Fibroblast of lung (primary cell): ENCODE results near the gene CIAO2B. TPM values are rescaled to one million over a fixed set of nuclear protein-coding genes. Genes with fewer than 3 reads are reported as not detected.
"Not testable (repeated sequence)": the region's sequence is repeated elsewhere in the genome, so short reads cannot be mapped to it uniquely, and the experiment has no call there.

Experiments
- DNase-seq, 2 donors: peaks; one replicate each; pipeline versions ENCODE4 v3.0.0 to v3.0.0-alpha.2; 2010; ENCODE audit warnings: low read depth in 2 of 2
- H2AFZ ChIP-seq: 2 replicates; pipeline ENCODE4 v1.5.1; 2012; ENCODE audit warnings: low read length, control low read depth, inconsistent platforms
- H3K27ac ChIP-seq: 2 replicates; pipeline ENCODE4 v1.5.1; 2011; ENCODE audit warnings: low read length, control low read depth; ENCODE audit not compliant: insufficient read depth
- H3K27me3 ChIP-seq: 2 replicates; pipeline ENCODE4 v1.5.1; 2011; ENCODE audit warnings: mild to moderate bottlenecking, low read length; ENCODE audit not compliant: control insufficient read depth, insufficient read depth
- H3K36me3 ChIP-seq: 2 replicates; pipeline ENCODE4 v1.5.1; 2011; ENCODE audit warnings: low read length; ENCODE audit not compliant: control insufficient read depth, insufficient read depth
- H3K4me1 ChIP-seq: 2 replicates; pipeline ENCODE4 v1.5.1; 2011; ENCODE audit warnings: low read length; ENCODE audit not compliant: control insufficient read depth, insufficient read depth; ENCODE audit errors: extremely low read depth
- H3K4me2 ChIP-seq: 2 replicates; pipeline ENCODE4 v1.5.1; 2011; ENCODE audit warnings: low read length, control low read depth; ENCODE audit not compliant: insufficient read depth; ENCODE audit errors: extremely low read depth
- H3K4me3 ChIP-seq, 4 experiments: fragments of 200-600 bp in 1 of 4; sonication (generic) in 1 of 4; replicated peaks in 1 of 4; 2 replicates each; pipeline ENCODE4 v1.5.1; 2011 to 2016; ENCODE audit warnings: low read length in 4 of 4, low read depth in 3 of 4, mild to moderate bottlenecking in 3 of 4, control low read depth in 2 of 4, inconsistent platforms in 1 of 4, mixed read lengths in 1 of 4; ENCODE audit not compliant: insufficient read depth in 1 of 4; ENCODE audit errors: control extremely low read depth in 1 of 4
- H3K79me2 ChIP-seq: 2 replicates; pipeline ENCODE4 v1.5.1; 2012; ENCODE audit warnings: mild to moderate bottlenecking, low read length, inconsistent platforms; ENCODE audit not compliant: control insufficient read depth, insufficient read depth
- H3K9ac ChIP-seq: 2 replicates; pipeline ENCODE4 v1.5.1; 2011; ENCODE audit warnings: mild to moderate bottlenecking, low read length, control low read depth; ENCODE audit not compliant: insufficient read depth
- H3K9me3 ChIP-seq: 2 replicates; pipeline ENCODE4 v1.5.1; 2012; ENCODE audit warnings: low read depth, low read length; ENCODE audit not compliant: control insufficient read depth, insufficient read depth
- H4K20me1 ChIP-seq: 2 replicates; pipeline ENCODE4 v1.5.1; 2011; ENCODE audit warnings: low read length; ENCODE audit not compliant: control insufficient read depth, insufficient read depth; ENCODE audit errors: extremely low read depth
- EZH2 ChIP-seq: IDR thresholded peaks from 2 replicates; pipeline ENCODE4 v1.5.1; 2012; ENCODE audit warnings: low read length, control low read depth, mild to moderate bottlenecking; ENCODE audit errors: missing control alignments
- polyA plus RNA-seq, 2 donors: library from polyadenylated mRNA; depleted of rRNA in 1 of 2; stranded (reverse) in 1 of 2; unstranded in 1 of 2; fragments of >200 nt; gene quantifications; 2 replicates each; pipeline ENCODE4 v1.2.1, GENCODE V29; 2011 to 2012; ENCODE audit warnings: missing spikeins in 1 of 2
- total RNA-seq: library from RNA; depleted of rRNA; stranded (reverse); fragments of >200 nt; gene quantifications from 2 replicates; pipeline ENCODE4 v1.2.1, GENCODE V29; 2014
- TF ChIP-seq, protein P1 (sequence below), 2 donors: IDR thresholded peaks in 1 of 2; conservative IDR thresholded peaks in 1 of 2; 1 replicate in 1 of 2; 2 replicates in 1 of 2; pipeline ENCODE4 v1.5.1; 2011 to 2012; ENCODE audit warnings: low read length in 2 of 2, control low read depth in 1 of 2, inconsistent platforms in 1 of 2, low read depth in 1 of 2, mild to moderate bottlenecking in 1 of 2

CIAO2B gene
- total and polyA plus RNA-seq, 2 donors (not counting 1 experiment from before 2014, with no cell fraction given) = 115 to 217 TPM

DNA sequence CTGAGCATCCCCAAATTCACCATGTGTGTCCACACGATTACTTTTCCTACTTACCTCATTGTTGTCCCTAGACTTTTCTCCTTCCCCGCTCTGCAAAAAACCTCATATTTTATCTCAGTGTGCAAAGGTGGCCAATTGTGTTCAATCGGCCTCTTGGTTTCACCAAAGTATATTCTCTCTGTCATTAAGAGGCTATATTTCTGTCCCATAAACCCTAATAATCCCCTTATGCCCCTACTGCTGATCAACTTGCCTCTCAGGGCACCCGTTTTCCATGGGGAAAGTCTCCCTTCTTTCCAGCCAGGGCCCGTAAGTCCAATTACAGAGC is 12.7 kb upstream of the CIAO2B start:
- H3K4me1 ChIP-seq = no peaks in the 10 kb centered on the region
- TF ChIP-seq, protein P1, sequence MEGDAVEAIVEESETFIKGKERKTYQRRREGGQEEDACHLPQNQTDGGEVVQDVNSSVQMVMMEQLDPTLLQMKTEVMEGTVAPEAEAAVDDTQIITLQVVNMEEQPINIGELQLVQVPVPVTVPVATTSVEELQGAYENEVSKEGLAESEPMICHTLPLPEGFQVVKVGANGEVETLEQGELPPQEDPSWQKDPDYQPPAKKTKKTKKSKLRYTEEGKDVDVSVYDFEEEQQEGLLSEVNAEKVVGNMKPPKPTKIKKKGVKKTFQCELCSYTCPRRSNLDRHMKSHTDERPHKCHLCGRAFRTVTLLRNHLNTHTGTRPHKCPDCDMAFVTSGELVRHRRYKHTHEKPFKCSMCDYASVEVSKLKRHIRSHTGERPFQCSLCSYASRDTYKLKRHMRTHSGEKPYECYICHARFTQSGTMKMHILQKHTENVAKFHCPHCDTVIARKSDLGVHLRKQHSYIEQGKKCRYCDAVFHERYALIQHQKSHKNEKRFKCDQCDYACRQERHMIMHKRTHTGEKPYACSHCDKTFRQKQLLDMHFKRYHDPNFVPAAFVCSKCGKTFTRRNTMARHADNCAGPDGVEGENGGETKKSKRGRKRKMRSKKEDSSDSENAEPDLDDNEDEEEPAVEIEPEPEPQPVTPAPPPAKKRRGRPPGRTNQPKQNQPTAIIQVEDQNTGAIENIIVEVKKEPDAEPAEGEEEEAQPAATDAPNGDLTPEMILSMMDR (conservative IDR thresholded peaks at IDR 0.05 in 1 of 2, IDR thresholded peaks at IDR 0.05 in 1 of 2; ENCODE audit: low read depth in 1 of 2, low read length in 2 of 2) = no peak
- TF ChIP-seq EZH2 = no peak
- no peak overlapping the region for H2AFZ ChIP-seq
- no peak overlapping the region for H3K9ac ChIP-seq
- no peak for DNase-seq
- H3K4me3 ChIP-seq = no peak overlapping the region
- no peaks in the 10 kb centered on the region for H4K20me1 ChIP-seq
- no peaks in the 10 kb centered on the region for H3K79me2 ChIP-seq
- H3K36me3 ChIP-seq = peaks cover 13% of the 10 kb centered on the region
- H3K27ac ChIP-seq = no peak overlapping the region
- no peak overlapping the region for H3K4me2 ChIP-seq
- H3K9me3 ChIP-seq = no peaks in the 10 kb centered on the region
- H3K27me3 ChIP-seq = peaks cover 10% of the 10 kb centered on the region

DNA sequence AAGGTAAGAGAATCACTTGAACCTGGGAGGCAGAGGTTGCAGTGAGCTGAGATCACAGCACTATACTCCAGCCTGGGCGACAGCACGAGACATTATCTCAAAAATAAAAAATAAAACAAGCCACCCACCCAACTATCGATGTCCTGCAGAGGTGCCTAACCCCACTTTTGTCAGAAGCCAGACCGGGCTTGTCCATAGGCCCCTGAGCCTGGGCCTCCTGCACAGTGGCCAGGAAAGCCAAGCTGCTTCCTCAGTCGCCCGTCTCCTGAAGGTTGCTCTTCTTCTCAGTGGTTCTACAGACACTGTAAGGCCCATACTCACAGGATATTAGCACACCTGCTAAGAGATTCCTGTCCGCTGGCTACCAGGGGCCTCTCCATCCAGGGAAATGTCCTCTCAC is 12.3 kb upstream of the CIAO2B start:
- Histone ChIP-seq H3K79me2 (no peaks in the 10 kb centered on the region), H3K4me2 (no peak overlapping the region), H3K27ac (no peak overlapping the region), H3K9me3 (no peaks in the 10 kb centered on the region), H3K4me3 (no peak overlapping the region), H2AFZ (no peak overlapping the region), H3K36me3 (peaks cover 15% of the 10 kb centered on the region), H3K4me1 (no peaks in the 10 kb centered on the region), H4K20me1 (no peaks in the 10 kb centered on the region), H3K9ac (no peak overlapping the region), H3K27me3 (peaks cover 10% of the 10 kb centered on the region)
- DNase-seq = no peak
- no peak for TF ChIP-seq EZH2
- TF ChIP-seq, protein P1 (conservative IDR thresholded peaks at IDR 0.05 in 1 of 2, IDR thresholded peaks at IDR 0.05 in 1 of 2; ENCODE audit: low read depth in 1 of 2, low read length in 2 of 2) = no peak

DNA sequence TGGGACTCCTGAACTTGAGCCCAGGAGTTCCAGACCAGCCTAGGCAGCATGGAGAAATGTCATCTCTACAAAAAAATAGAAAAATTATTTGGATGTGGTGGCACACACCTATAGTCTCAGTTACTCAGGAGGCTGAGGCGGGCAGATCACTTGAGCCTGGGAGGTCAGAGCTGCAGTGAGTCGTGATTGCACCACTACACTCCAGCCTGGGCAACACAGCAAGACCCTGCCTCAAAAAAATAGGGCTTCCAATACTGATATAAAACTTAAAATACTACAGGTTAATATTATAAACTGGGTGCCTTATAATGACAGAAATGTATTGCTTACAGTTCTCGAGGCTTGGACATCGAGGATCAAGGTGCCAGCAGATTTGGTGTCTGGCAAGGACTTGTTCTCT is 11.7 kb upstream of the CIAO2B start:
- Histone ChIP-seq H3K9ac (no peak overlapping the region), H3K4me2 (no peak overlapping the region), H4K20me1 (no peaks in the 10 kb centered on the region), H3K27me3 (peaks cover 10% of the 10 kb centered on the region), H3K4me3 (no peak overlapping the region), H3K4me1 (no peaks in the 10 kb centered on the region), H3K27ac (no peak overlapping the region), H3K36me3 (peaks cover 16% of the 10 kb centered on the region), H3K79me2 (no peaks in the 10 kb centered on the region), H2AFZ (no peak overlapping the region), H3K9me3 (no peaks in the 10 kb centered on the region)
- TF ChIP-seq EZH2 = no peak
- TF ChIP-seq, protein P1 (conservative IDR thresholded peaks at IDR 0.05 in 1 of 2, IDR thresholded peaks at IDR 0.05 in 1 of 2; ENCODE audit: low read depth in 1 of 2, low read length in 2 of 2) = no peak
- no peak for DNase-seq

DNA sequence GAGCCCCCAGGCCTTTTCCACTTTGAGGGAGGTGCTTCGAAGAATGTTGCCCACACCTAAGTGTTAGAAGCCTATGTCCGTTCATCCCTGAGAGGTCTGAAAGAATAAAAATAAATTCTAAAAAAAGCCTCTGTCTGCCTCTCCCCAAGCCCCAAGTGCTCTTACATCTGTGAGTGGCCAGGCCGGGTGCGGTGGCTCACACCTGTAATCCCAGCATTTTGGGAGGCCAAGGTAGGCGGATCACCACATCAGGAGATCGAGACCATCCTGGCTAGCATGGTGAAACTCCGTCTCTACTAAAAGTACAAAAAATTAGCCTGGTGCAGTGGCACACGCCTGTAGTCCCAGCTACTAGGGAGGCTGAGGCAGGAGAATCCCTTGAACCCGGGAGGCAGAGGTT is 10.8 kb upstream of the CIAO2B start:
- H3K27ac ChIP-seq, H3K79me2 ChIP-seq, H3K9ac ChIP-seq, H3K4me2 ChIP-seq, H3K27me3 ChIP-seq, H3K4me3 ChIP-seq, H3K4me1 ChIP-seq, H4K20me1 ChIP-seq, H2AFZ ChIP-seq, H3K9me3 ChIP-seq, DNase-seq: not testable (repeated sequence)
- H3K36me3 ChIP-seq = peaks cover 21% of the 10 kb centered on the region
